ENCODE data around the gene SHC2.

GRCh38 chr19:478236-478903, 17.5 kb upstream of the SHC2 start:
- no peak for TF ChIP-seq ZFP3 (CRISPR knock-in tag; IDR thresholded peaks at IDR 0.05)
- TF ChIP-seq CSDC2 (CRISPR knock-in tag; IDR thresholded peaks at IDR 0.05) = no peak
- TF ChIP-seq ARNTL (CRISPR knock-in tag; IDR thresholded peaks at IDR 0.05; ENCODE audit: borderline replicate concordance, low read depth) = no peak
- no peak for TF ChIP-seq ZFP30 (CRISPR knock-in tag; IDR thresholded peaks at IDR 0.05)
- no peak for TF ChIP-seq ZNF565 (CRISPR knock-in tag; conservative IDR thresholded peaks at IDR 0.05; ENCODE audit: low read depth)

Data from SK-N-SH treated with all-trans-retinoic acid at 6 μM for 48 hours (cell line).